Activated CD4-positive, alpha-beta T cell treated with anti-CD3 and anti-CD28 coated beads, Interleukin-2, amount 50 U/mL, for 4 hours (primary cell): ENCODE data around the gene AMIGO3.
"Not testable (repeated sequence)": the region's sequence is repeated elsewhere in the genome, so short reads cannot be mapped to it uniquely, and the experiment has no call there.

Experiments
- DNase-seq, 2 experiments: peaks; one replicate each; pipeline ENCODE4 v3.0.0-alpha.2; 2020

The AMIGO3 gene, protein sequence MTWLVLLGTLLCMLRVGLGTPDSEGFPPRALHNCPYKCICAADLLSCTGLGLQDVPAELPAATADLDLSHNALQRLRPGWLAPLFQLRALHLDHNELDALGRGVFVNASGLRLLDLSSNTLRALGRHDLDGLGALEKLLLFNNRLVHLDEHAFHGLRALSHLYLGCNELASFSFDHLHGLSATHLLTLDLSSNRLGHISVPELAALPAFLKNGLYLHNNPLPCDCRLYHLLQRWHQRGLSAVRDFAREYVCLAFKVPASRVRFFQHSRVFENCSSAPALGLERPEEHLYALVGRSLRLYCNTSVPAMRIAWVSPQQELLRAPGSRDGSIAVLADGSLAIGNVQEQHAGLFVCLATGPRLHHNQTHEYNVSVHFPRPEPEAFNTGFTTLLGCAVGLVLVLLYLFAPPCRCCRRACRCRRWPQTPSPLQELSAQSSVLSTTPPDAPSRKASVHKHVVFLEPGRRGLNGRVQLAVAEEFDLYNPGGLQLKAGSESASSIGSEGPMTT

DNA sequence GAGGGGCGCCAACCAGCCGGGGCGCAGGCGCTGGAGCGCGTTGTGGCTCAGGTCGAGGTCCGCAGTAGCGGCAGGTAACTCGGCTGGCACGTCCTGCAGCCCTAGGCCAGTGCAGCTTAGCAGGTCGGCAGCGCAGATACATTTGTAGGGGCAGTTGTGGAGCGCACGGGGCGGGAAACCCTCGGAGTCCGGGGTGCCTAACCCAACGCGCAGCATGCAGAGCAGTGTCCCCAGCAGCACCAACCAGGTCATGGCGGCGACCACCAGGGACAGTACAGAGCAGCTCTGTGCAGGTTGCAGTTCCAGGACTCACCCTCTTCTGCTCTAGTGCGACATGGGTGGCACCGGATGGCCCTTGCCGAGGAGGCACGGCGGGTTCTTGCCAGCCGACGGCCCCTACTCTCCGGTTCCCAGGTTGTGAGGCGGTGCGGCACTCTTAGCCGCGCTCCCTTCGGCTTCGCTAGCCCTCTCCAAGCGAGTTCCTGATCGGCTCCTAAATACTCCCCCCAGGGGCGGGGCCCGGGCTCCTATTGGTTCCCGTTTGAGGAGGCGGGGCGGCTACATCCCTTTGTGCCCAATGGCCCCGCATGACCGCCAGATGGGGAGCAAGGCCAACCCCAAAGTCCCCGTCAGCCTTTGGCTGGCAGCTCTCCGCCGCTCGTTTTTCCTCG, at the start of gene AMIGO3:
TSS of gene AMIGO3 (minus strand) at position 471 of the 671 bp plus-strand sequence. CDS start at position 252, 219 bp downstream.
- peak; percentile 84 to 85 for DNase-seq

DNA sequence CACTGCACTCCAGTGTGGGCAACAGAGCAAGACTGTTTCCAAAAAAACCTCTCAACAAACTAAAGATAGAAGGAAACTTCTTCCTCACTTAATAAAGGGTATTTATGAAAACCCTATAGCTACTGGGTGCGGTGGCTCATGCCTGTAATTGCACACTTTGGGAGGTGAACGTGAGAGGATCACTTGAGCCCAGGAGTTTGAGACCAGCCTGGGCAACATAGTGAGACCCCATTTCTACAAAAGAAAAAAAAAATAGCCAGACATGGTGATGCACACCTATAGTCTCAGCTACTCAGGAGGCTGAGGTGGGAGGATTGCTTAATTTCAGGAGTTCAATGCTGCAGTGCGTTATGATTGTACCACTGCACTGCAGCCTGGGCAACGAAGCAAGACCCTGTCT, 44.5 kb upstream of the AMIGO3 start:
- no peak for DNase-seq

DNA sequence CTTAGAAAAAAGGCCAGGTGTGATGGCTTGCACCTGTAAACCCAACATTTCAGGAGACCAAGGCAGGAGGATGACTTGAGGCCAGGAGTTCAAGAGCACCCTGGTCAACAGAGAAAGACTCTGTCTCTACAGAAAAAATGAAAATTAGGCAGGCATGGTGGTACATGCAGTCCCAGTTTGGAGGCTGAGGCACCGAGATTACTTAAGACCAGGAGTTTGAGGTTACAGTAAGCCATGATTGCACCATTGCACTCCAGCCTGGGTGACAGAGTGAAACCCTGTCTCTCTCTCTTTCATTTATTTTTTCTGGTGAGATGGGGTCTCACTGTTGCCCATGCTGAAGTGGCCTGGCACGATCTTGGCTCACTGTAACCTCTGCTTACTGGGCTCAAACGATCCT, 42.2 kb upstream of the AMIGO3 start:
- DNase-seq: no peak

DNA sequence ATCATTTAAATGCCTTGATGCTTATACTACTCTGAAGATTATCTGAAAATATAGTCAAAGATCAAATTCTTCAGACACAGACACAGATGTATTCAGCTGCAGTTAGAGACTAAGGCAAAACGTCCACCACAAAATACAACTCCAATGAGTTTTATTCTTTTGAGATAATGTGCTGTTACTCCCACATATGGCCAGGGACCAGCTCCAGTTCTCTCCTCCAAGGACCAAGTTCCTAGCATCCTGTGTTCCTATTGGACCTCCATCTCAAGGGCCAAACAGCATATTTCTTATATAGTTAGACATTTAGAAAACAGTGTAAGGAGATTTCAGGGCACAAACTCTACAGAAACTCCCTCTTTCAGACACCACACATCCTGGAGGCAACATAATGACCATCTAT, 39.7 kb upstream of the AMIGO3 start:
- DNase-seq: no peak

DNA sequence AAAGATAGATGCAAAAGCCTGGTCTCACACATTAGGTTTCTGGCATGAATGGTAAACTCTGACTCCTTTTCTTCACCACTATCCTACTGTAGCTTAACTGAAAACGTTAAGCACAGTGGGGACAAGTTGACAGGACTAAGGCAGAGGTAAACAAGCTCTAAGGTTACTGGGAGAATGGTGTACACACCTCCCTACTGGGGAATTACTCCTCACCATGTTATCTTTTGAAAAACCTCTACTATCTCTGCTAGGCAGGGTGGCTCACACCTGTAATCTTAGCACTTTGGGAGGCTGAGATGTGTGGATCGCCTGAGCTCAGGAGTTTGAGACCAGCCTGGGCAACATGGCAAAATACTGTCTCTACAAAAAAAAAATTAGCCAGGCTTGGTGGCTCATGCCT, 37.7 kb upstream of the AMIGO3 start:
- no peak for DNase-seq

DNA sequence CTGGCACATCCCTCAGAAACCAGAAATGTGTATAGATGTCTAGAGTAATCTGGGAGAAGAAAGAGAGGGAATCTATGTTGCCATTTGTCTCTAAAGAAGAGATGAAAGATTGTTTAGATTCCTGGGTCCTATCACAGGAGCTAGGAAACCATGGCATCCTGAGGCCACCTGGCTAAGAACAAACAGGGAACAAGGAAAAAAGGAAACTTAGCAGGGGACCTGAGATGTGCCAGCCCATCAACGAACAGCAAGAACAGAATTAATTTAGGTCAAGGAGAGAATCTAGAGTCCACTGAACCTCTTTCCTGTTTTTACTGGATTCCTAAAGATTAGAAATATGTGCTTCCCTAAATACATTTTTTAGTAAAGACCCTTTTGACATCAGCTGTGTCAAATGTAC, 36.6 kb upstream of the AMIGO3 start:
- DNase-seq: no peak

DNA sequence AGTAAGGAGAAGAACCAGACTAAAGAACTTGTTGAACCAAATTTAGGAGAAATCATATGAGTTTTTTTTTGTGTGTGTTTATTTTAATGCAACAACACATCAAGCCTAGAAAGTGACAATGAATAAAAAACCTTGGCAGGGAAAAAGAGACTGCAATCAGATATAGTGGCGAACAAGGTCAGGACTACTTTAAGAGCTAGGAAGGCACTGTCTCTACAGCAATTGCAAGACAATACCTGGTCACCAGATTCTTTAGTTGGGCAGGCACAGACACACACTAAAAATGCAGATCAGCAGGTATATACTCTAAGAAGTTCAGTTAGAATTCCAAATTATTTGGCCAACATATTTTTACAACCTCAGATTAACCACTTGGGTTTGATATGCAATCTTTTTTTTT, 35.1 kb upstream of the AMIGO3 start:
- no peak for DNase-seq

DNA sequence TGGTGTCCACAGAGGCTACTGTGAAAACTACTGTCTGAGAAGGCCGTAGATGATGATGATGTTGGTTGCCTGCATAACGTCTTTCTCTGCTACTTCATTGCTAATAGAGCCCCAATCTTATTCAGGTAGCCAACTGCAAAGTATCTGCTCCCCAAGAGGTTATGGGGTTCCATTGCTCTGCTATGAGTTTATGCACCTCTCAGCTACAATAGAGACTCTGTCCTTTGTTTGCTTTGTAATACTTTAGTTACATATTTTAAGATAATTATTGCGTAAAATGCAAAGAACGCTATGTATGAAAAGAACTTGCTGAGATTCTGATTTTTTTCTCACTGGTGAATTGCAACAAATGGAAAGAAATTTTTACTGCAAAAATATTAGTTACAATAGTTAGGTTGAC, 32.0 kb upstream of the AMIGO3 start:
- no peak for DNase-seq

DNA sequence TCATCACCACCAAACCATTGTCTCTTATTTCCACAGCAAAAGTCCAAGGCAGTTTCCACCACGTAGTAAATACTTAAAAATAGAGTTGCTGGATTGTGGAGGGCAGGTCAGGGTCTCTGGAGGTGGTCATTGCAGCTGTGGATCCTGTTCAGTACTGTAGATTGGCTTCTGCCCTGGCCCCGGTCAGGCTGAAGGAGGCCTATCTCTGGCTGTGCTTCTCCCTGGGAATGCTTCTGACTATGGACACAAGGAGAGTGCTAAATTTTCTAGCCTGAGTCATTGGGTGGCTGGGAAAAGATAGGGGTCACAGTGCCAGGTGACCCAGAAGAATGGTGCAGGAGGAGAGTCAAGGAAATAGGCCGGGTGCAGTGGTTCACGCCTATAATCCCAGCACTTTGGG, 30.6 kb upstream of the AMIGO3 start:
- DNase-seq: no peak

DNA sequence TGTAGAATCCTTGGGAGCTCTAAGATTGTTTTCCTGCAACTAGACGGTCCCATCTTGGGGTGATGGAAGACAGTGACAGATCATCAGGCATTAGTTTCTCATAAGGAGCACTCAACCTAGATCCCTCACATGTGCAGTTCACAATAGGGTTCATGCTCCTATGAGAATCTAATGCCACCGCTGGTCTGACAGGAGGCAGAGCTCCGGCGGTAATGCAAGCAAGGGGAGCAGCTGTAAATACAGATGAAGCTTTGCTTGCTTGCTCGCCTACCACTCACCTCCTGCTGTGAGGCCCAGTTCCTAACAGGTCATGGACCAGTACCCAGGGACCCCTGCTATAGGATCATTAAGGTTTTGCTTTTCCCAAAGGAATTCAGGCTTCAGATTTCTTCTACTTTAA, 29.4 kb upstream of the AMIGO3 start:
- not testable (repeated sequence) for DNase-seq

DNA sequence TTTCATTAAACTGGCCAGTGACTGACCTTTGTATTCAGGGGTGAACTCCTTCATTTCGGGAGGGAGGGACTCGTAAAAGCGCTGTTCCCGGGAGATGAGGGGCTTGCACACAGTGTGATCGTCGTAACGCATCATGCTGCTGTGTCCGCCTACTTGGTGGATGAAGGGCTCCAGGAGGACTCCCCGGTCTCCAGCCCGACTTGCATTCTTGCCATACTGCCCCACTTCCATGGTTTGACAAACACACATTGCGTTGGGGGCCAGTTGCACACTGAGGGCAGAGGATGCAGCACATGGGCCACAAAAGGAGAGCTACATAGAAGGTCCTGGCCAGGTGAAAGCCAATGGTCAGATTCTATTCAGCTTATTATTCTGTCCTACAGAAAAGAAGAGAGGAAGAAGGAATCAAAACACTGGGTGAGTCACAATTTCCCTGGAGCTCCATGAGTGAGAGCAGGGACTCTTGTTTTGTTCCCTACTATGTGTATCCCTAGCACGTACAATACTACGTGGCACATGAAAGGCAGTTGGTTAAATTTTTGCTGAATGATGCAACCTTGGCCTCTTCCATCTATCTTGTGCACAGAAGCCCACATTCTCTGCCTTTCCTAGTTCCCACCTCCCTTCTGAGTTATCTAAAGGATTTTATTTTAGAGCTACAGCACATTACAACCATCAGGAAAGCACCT, 28.5 kb upstream of the AMIGO3 start:
- DNase-seq: no peak

DNA sequence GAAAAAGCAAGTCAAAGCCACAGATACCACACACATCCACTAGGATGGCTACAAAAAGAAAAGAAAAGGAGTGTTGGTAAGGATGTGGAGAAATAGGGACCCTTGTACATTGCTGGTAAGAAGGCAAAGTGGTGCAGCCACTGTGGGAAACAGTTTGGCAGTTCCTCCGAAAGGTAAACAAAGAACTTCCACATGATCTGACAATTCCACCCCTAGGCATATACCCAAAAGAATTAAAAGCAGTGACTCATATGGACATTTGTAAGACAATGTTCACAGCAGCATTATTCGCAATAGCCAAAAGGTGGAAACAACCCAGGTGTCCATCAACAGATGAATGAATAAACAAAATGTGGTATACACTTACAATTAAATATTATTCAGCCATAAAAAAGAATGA, 26.5 kb upstream of the AMIGO3 start:
- no peak for DNase-seq

DNA sequence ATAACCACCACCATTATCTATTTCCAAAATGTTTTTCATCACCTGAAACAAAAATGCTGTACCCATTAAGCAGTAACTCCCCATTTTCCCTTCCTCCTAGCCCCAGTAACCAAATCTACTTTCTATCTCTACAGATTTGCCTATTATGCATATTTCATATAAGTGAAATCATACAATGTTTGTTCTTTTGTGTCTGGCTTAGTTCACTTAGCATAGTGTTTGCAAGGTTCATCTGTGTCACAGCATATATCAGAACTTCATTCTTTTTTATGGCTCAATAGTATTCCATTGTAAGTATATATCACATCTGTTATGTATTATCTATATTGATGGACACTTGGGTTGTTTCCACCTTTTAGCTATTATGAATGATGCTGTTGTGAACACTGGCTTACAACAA, 20.9 kb upstream of the AMIGO3 start:
- DNase-seq: no peak

DNA sequence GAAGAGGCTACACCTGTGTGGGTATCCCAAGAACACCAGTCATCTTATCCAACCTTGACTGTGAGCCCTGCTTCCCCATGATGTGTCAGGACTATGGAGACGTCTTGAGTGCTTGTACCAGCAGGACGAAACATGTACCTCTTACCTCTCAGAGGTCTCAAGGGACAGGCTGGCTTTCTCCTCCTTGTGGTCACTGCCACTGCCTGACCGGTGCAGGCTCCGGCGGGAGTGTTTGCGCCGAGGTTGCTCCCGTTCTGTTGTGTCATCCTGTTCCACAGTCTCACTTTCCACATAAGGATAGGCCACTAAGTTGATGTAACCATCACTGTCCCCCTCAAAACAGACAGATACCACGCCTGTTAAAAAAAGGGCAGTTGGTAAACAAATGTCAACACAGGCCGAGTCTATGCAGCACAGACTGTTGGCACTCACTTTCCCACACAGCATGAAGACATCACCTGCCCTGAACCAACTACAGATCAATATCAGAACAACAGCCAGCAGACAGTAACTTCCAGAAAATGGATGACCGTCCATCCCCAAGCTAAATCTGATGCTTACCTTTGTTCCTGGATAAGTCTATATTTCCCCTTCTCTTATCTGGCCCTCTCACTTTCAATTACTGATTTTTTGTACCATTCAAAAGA, 18.7 kb upstream of the AMIGO3 start:
- DNase-seq: no peak

DNA sequence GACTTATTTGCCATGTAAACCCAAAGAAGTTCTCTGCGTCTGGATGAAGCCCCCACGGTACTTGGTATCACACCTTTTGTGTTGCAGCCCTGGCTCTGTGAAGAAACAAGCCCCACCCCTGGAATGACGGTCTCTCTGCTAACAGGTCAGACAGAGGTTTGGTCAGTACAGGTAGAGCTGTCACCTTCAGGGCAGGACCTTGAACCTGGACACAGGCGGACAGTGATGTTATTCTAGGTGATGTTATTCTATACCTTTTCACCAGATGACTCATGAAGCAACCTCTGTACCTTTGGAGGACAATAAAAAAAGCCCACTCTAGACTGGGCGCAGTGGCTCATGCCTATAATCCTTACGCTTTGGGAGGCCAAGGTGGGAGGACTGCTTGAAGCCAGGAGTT, 15.3 kb upstream of the AMIGO3 start:
- no peak for DNase-seq

DNA sequence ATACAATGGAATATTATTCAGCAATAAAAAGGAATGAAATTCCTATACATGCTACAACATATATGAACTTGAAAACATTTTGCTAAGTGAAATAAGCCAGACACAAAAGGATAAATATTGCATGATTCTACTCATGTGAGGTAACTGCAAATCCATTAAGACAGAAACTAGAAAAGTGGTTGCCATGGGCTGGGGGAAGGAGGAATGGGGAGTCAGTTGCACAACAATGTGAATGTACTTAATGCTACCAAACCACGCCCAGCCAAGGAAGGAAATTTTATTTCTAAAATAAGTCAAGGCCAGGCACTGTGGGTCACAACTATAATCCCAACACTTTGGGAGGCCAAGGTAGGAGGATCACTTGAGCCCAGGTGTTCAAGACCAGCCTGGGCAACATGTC, 14.1 kb upstream of the AMIGO3 start:
- no peak for DNase-seq

DNA sequence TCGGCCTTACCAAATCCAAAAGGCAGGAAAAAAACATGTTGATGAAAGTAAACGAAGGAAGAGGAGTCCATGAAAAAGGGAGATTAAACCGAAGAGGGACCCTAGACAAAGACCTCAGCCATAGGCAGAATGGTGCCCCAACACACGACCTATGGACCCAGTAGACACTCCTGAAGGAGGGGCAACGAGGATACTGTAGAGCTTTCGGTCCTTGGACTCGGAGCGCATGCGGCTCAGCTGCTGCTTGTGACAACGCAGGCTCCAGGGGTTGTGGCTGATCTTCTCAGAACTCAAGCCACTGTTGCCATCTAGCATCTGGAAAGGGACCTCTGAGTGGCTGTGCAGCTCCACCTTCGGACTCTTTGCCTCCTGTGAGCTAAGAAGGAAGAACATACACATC, 13.1 kb upstream of the AMIGO3 start:
- DNase-seq: no peak

DNA sequence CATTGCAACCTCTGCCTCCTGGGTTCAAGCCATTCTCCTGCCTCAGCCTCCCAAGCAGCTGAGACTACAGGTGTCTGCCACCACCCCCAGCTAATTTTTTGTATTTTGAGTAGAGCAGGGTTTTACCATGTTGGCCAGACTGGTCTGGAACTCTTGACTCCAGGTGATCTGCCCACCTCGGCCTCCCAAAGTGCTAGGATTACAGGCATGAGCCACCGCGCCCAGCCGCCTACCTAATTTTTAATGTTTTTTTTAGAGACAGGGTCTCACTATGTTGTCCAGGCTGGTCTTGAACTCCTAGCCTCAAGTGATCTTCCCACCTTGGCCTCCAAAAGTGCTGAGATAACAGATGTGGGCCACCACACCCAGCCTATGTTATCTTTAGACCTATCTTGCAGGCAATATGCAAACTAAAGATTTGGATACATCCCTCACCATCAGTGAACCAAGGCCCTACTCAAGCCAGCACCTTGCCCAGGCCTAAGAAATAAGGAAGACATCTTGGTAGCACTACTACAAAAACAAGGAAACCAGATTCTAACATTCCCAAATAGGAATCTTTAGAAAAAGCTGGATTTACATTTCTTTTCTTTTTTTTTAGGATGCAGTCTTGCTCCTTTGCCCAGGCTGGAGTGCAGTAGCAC, 10.6 kb upstream of the AMIGO3 start:
- DNase-seq: no peak

DNA sequence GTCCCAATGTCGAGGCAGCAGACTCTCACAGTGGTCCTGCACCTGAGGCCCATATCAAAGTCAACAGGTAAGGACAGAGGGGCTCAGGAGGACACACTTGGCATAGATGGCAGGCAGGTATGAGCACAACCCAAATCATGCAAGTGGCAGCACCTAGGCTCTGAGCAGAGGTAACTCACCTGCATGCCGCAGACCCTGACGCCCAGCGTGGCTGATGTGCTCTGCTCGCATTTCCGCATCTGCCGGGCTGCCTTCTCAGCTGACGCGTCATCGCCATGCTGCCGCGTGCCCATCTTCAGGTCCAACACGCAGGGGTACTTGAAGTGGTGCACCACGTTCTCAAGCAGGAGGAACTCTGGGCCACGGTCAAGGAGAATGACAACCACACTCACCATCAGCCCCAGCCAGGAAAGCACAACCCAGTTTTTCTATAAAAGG, 8.5 kb upstream of the AMIGO3 start:
- DNase-seq: no peak

DNA sequence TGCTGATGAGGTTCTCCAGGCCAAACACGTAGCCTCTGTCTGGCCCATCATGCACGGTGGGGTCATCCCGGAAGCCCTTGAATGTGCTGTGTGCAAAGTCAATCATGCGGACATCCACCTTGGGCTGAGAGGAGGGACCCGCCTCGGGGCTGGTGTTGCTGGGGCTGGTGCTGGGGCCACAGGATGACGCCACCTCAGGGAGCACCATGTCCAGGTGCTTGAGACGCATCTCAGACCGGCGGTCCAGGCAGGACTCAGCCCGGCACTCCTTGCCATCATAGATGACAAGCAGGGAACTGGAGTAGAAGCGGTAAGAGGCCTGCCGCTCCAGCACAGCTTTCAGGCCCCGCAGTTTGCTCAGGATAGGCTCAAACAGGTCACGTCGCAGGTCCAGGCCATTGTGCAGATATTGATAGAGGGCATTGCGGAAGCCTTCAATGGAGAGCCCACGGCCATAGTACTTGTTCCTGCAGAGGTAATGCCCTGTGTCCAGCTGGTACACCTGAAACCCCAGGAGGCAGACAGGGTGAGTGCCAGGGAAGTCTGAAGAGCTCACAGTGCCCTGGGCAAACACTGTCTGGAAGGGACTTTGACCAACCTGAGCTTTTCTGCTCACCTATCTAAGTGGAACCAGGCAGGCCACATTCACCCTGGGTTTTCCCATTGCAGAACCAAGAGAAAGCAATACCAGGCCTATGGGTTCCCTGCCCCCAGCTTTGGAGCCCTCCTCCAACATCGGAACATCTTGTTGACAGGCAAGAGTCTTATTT, 7.9 kb upstream of the AMIGO3 start:
- no peak for DNase-seq

DNA sequence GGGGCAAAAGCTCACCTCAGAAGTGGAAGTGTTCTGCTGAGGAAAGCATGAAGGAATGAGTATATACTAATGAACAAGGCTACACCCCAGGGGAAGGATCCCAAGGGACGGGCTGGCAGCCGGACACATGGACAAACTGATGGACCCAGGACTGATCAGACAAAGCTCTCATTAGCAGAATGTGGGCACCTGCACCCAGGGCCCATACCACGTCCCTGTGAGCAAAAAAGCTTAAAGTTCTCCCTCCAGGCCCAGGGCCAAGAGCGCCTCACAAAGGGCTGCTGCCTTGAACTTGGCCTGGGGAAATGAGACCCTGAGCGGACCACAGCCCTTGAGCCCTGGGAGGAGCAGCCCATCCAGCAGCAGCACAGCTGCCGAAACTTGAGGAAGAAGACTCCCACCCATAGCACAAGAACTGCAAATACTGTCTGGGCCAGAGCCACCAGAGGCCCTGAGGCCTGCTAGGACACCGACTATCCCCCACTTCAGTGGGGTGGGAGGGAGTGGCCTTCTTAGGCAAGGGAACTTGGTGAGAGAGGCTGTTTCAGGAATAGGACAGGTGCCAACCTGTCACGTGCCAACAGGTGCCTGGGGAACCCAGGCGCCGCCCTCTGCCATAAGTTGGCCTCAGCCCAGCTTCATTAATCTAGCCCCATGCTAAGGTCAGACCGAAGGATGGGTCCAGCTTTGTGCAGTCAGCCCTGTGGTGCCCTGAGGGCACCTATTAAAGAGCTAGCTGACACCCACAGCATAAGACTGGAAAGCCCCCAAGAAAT, 6.6 kb upstream of the AMIGO3 start:
- no peak for DNase-seq
